CMK (cell line): ENCODE measurements around the gene FAAP24.
"Not testable (repeated sequence)": the region's sequence is repeated elsewhere in the genome, so short reads cannot be mapped to it uniquely, and the experiment has no call there.

Source experiments
- DNase-seq: peaks from one replicate; pipeline ENCODE4 v3.0.0-alpha.2; 2010; ENCODE audit warnings: low read depth

Gene FAAP24, protein sequence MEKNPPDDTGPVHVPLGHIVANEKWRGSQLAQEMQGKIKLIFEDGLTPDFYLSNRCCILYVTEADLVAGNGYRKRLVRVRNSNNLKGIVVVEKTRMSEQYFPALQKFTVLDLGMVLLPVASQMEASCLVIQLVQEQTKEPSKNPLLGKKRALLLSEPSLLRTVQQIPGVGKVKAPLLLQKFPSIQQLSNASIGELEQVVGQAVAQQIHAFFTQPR

DNA sequence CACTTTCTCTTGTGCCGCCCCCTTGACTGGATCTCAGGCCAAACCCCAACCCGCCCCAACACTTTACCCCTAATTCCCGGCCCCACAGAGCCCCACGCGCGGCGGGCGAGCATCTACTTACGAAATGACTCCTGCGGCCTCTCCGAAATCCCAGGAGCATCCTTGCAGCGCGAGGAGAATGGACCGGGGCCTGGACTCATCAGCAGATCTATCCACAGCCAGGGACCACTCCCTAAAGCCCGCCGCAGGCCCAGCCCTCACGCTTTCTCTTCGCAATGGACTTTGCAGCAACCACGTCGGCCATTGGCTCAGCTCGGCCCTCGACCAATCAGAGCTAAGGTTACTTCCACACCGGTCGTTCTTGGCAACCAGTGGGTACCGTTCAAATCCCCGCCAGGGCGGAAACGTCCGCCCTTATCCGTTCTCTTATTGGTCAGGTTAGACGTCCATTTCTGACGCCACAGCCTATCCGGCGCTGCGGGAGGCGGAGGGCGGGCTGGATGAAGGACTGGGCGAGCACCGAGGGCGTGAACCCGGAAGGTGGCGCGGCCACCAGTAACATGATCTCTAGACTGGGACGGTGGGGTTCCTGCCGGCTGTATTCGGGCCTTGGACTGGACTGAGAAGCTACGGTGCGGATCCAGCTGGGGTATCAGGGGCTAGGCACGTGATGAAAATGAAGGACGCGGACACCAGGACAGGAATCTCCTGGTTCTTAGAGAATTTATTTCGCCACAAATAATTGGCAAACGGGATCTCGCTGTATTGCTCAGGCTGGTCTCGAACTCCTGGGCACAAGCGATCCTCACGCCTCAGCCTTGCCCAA lies at the start of gene FAAP24, which contains the start of gene CEP89:
Gene FAAP24 (plus strand): TSS at position 528 of the 826 bp plus-strand sequence. CDS start 955 bp downstream, outside the sequence.
Gene CEP89 (minus strand): TSS at position 244 of the 826 bp plus-strand sequence. CDS start 84 bp downstream, at position 160.
- DNase-seq = peak; percentile 99

DNA sequence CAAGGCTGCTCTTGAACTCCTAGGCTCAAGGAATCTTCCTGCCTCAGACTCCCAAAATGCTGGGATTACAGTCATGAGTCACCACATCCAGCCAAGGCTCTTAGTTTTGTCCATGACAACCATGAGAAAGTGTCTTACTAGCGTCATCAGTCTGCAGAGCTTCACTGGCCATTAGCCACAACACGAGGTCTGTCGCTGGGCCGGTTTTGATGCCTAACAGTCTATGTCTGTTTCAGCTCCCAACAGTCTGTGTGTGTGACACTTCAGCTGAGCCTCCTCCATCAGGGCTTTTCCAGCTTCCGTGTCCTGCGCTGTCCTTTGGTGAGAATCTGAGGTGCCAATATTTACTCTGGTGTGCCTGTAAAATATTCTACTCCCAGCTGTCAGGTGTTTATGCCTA lies 47.8 kb upstream of the FAAP24 start:
- DNase-seq = no peak

DNA sequence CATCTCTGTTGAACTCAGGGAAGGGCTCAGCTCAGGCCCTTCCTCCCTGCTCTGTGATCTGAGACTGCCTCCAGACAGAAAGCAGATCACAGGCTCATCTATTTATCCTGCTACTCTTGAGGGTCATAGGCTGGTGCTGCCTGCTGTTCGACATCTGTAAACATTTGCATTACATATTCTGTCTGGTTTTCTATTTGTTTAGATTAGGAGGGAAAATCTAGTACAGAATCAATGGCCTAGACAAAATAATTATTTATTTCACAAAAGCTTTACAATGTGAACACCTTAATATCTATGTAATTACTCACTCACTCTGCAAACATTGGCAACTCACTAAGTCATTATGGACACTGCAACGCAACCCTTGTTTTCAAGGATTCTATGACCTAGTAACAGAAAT lies 43.2 kb upstream of the FAAP24 start:
- DNase-seq = no peak

DNA sequence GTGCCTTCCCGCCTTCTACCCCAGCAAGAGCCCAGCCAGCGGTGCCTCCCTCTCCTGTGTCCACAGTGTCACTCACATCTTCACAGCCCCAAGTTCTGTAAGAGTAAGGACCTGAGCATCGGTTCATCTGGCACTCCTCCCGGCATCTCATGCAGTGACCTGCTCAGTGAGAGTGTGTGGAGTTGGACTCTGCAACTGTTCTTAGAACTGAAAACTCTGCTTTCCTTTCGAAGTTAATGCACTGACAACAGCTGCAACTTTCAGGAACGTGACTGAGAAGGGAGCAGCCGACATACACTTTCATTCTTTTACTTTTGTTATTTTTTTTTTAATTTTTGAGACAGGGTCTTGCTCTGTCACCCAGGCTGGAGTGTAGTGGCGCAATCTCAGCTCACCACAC lies 41.5 kb upstream of the FAAP24 start:
- no peak for DNase-seq

DNA sequence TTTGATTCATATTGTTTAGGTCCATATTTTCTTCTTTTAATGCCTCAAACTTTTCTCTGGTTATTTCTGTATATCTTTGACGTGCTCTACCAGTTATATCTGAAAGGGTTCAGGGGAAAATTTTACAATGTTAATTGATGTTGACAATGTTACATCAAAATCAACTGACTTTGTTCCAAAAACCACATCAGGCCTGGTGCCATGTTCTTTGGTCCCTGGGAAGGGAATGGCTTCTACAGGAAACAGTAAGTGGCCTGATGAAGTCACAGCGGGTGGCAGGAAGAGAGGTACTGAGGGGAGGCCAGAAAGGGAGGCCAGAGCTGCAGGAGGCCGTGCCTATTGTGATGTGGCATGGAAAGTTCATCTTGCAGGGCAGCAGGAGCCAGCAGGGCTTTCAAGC lies 38.5 kb upstream of the FAAP24 start:
- no peak for DNase-seq

DNA sequence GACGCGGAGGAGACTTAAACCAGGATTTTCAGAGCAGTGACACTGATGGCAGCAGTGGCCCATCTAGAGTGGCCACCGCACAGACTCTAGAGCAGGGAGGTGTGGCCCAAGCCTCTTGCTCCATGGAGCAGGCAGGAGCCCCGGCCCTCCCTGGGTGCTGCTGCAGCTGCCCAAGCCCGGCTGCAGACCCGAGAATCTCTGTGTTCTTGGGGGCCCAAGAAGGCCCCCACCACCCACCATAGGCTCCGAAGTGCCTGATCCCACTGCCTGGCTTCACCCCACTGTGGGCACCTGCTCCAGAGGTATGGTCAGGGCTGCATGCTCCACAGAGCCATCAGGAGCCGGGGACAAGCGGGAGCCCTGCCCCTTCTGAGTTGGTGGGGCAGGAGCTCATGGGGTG lies 36.4 kb upstream of the FAAP24 start:
- no peak for DNase-seq

DNA sequence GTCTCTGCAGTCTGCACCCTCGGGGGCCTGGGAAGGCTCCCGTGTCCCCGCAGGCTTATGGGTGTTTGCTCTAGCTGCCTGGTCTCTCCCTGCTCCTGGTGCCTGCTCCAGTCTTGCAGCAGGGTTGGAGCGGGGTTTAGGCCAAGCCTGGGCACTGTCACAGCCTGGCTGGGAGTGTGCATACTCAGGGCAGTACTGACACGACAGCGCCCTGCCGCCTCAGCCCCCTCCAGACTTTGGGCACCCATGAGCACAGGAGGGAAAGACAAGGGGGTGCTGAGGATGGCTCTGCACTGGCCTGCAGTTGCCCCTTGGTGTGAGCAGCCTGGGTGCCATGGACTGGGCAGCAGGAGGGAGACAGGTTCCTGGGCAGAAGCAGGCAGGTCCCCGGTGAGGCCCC lies 36.0 kb upstream of the FAAP24 start:
- no peak for DNase-seq

DNA sequence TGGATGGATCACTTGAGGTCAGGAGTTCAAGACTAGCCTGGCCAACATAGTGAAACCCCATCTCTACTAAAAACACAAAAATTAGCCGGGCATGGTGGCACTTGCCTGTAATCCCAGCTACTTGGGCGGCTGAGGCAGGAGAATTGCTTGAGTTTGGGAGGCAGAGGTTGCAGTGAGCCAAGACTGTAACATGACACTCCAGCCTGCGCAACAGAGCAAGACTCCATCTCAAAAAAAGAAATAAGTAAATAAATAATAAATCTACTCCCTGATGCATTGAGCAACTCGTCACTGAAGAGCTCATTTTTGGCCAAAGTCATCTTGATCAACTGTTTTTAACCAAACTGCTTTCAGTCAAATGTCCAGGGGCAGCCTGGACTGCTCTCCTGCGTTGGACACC lies 30.8 kb upstream of the FAAP24 start:
- not testable (repeated sequence) for DNase-seq

DNA sequence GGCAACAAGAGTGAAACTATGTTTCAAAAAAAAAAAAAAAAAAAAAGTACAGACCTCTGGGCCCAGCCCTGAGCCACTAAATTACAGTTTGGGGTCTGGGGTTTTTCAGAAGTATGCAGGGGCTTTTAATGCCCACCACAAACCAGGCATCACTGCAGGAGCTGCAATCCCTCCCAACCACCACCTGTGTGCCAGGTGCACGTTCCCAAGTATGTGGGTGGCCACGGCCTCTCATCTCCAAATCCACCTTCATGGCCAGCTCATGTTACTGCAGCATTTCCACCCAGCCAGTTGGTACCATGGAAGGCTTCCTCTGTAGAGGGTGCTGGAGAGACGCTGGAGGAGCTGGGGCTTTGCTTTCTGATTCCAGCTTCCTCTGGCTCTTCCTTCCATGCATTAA lies 26.8 kb upstream of the FAAP24 start:
- DNase-seq = no peak

DNA sequence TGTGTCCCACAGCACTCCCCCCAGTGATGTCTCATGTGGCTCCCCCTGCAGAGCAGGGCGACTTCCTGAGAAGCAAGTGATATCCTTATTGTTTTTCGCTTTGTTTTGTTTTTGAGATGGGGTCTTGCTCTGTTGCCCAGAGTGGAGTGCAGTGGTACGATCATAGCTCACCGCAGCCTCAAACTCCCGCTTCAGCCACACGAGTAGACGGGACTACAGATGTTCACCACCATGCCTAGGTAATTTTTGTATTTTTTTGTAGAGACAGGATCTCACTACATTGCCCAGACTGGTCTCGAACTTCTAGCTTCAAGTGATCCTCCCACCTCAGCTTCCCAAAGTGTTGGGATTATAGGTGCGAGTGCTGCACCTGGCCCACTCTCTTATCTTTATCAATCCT lies 5.3 kb upstream of the FAAP24 start:
- DNase-seq = no peak

DNA sequence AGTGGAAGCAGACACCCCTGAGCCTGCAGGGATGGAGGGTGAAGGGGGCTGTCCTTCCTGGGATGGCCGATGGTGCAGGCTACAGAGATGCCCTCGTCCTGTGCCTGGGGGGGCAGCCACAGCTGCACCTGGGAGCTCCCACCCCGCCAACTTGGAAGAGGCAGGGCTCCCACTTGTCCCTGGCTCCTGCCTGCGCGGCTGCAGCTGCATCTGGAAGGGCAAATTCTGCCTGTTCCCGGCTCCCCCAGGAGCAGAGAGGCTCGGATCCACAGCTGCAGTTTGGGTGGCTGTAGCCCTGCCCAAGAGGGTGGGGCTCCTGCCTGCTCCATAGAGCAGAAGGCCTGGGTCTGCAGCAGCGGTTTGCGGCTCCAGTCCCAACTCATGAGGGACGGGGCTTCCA lies 2.5 kb upstream of the FAAP24 start:
- no peak for DNase-seq

DNA sequence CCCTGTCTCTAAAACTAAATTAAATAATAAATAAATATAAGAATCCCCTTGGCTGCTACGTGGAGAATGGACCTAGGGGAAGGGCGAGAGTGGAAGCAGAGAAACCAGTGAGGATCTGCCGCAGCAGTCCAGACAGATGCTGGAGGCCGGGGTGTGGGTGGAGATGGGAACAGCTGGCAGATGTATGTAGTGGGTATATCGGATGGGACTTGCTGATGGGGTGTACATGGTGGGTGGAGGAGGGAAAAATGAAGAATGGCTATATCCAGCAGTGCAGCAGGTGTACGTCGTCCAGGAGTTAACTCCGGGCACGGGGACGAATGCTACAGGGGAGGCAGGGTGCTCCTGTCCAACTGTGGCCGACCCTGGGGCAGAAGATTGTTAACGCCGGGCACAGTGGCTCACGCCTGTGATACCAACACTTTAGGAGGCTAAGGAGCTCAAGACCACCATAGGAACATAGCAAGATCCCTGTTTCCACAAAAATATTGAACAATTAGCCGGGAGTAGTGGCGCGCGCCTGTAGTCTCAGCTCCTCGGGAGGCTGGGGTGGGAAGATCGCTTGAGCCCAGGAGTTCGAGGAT lies 938 bp upstream of the FAAP24 start:
- no peak for DNase-seq

DNA sequence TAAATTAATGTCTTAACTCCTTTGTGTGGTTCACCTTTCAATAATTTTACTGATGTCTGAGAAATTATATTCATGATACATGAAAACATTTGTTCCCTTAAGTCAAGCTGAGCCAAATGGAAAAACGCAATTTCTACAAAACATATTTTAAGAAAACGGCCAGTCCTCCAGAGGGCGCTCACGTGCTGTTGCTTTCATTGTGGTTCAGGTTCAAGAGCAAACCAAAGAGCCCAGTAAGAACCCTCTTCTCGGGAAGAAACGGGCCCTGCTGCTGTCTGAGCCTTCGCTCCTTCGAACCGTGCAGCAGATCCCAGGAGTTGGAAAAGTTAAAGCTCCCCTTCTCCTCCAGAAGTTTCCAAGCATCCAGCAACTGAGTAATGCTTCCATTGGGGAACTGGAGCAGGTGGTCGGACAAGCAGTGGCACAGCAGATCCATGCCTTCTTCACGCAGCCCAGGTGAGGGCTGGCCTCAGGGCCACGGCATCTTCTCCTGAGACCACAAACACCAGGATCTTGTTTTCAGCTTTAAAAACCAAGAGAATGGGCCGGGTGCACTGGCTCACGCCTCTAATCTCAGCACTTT lies 4.3 kb downstream of the FAAP24 start:
- no peak for DNase-seq

DNA sequence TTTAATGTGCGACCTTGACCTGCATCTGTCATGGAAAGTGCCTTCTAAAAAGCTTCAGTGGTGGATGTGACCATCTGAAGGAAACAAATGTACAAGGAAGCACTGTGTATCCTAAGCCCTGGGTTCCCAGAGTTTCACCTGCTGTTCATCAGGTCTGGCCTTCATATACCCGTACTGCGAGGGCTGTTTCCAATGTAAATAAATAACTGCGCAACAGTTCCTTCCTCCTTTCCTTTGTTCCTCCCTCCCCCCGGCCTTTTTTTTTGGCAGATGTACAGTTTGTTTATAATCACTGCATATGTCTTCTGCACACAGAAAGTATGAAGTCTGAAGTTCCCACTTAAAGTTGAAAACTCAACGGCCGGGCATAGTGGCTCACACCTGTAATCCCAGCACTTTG lies 5.2 kb downstream of the FAAP24 start:
- DNase-seq = no peak

DNA sequence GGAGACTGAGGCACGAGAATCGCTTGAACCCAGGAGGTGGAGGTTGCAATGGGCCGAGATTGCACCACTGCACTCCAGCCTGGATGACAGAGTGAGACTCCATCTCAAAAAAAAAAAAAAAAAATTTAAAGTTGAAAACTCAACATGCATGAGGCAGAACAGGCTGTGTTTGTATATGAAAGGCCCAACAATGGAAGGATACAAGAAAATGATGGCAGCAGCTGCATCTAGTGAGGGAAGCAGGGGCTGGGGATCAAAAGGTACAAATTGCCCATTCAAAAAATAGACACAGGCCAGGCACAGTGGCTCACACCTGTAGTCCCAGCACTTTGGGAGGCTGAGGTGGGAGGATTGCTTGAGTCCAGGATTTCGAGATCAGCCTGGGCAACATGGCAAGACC lies 5.8 kb downstream of the FAAP24 start:
- DNase-seq = not testable (repeated sequence)

DNA sequence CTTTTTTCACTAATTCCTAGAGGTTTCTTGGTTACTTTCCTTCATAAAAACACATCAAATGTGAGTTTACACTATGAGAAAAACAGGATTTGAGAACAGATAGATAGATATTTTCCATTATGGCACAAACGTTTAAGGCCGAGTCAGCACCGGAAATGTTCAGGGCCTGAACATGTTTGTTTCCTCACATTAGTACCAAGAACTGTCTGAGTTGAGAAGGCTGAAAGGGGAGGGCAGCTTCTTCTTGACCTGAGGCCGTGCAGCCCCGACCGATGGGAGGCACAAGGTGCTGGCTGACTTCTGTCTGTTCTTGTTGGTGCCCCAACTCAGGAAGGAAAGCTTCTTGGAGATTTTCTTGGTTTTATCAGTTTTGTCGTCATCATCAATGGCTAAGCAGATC lies 7.8 kb downstream of the FAAP24 start:
- DNase-seq = not testable (repeated sequence)

DNA sequence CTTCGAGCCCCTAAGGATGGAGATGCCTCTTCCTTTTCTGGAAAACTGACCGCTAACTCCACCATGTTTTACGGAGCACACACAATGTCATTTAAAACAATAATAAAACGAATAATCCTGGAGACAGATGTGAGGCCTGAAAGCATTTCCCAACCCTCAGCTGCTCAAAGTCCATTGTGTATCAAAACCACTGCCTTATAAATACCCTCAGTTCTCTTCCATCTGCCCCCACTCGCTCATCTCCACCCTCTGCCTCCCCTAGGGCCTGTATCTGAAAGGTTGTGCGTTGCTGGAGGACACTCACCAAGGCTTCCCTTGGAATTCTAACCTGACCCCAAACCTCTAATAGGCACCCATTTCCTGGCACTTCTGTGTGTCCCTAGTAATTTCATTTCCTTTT lies 10.4 kb downstream of the FAAP24 start:
- not testable (repeated sequence) for DNase-seq

DNA sequence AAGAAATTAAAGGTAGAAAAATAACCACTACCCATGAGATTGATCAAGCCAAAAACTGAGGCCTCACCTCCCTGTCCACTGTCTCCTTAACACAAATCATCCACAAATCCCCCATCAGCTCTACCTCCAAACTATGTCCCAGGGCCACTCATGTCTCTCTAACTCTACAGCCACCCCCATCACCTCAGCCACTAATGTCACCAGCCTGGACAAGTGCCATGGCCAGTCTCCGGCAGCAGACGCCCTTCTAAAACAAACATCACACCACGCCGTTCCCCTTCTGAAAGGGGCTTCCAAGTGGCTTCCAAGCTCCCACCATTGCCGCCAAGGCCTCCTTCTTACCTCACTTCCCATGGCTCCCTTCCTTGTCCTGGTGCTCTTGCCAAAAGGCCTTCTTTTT lies 16.2 kb downstream of the FAAP24 start:
- DNase-seq = not testable (repeated sequence)

DNA sequence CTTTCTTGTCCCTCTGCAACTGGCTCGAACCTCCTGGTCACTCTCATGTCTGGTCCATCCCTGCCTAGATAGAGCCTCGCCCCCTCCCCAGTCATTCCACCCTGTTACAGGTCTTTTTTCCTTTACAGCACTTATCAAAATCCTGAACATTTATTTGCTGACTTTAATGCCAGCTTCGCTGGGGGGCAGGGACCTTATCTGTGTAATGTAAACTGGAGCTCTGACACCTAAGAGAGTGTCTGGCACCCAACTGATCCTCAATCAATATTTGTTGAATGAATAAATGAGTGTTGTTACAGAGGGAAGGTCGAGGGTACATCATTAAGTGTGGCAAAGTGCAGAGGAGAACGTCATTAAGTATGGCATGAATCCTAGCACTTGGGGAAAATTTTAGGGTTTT lies 16.7 kb downstream of the FAAP24 start:
- DNase-seq = no peak

DNA sequence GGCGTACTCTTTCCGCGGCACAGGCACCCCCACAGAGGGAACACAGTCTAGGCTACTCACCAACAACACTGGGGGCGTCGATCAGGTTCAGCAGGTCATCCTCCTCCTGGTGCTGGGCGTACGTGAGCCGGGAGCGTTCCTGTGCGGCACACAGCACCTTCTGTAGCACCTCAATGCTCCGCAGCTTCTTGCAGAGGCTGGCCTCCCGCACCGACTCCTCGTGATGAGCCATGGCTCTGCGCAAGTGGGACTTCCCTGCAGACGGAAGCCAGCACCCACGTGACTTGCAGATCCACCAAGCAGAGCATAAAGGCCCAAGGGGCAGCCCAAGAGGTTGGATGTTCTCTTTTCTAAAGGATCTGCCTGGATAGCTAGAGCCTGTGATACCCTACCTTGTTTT lies 23.9 kb downstream of the FAAP24 start:
- not testable (repeated sequence) for DNase-seq

DNA sequence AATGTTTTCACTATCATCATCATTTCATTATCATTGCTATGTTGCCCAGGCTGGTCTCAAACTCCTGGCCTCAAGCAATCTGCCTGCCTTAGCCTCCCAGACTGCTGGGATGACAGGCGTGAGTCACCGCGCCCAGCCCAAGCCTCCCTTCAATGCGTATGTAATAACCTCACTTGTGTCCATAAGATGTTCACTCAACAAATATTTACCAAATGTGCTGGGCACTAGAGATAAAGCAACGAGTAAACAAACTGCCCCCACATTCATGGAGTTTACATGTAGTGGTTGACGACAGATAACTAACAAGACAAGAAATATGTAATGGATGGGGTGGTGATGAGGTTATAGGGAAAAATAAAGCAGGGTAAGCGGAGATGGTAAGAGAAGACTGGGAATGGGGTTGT lies 25.0 kb downstream of the FAAP24 start:
- DNase-seq = not testable (repeated sequence)

DNA sequence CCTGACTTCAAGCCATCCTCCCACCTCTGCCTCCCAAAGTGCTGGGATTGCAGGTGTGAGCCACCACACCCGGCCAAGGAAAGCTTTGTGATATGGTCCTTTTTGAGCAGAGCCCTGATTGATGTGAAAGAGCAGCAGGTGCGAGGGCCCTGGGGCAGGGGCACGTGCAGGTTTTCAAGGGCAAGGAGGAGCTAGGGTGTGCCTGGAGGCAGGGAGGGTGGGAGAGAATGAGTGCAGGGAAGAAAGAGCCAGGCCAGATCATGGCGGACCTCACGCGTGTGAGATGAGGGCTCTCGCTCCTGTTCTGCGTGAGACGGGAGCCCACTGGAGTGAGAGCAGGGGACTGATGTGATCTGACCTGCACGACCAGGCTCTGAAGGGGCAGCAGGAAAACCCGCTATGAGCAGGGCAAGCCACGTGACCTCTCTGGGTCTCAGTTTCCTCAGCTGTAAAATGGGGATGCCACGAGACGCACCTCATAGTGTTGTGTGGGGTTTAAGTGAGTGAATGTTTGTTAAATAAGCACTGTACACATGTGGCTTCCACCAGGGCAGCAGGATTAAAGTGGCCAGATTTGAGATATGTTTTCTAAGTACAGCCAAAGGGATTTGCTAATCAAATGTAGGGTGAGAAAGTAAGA lies 25.8 kb downstream of the FAAP24 start:
- DNase-seq = no peak
